Measurements from ENCODE around the gene FHIT.

DNA sequence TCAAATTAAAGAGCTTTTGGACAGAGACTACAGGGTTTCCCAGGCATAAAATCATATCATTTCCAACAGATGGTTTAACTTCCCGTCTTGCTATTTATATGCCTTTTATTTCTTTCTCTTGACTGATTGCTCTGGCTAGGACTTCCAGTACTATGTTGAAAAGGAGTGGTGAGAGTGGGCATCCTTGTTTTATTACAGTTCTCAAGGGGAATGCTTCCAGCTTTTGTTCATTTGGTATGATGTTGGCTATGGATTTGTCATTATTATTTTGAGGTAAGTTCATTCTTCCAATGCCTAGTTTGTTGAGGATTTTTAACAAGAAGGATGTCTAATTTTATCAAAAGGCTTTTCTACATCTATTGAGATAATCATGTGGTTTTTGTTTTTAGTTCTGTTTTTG is 1304.9 kb downstream of the FHIT start:
- TF ChIP-seq POLR2A (IDR thresholded peaks at IDR 0.05) (no peak), POLR2AphosphoS5 (IDR thresholded peaks at IDR 0.05) (no peak)

Data from suprapubic skin (tissue), 4 donors.